Kidney glomerular epithelial cell (primary cell): ENCODE results near the gene TNIK.

Experiments
- DNase-seq: peaks from one replicate; lab custom pipeline; 2025; lab: John Stamatoyannopoulos, UW

Gene TNIK

GRCh38 chr3:171362575-171362974, 97.6 kb downstream of the TNIK start:
- no peak for DNase-seq

GRCh38 chr3:171358881-171359198, 101.4 kb downstream of the TNIK start:
- no peak for DNase-seq

DNA sequence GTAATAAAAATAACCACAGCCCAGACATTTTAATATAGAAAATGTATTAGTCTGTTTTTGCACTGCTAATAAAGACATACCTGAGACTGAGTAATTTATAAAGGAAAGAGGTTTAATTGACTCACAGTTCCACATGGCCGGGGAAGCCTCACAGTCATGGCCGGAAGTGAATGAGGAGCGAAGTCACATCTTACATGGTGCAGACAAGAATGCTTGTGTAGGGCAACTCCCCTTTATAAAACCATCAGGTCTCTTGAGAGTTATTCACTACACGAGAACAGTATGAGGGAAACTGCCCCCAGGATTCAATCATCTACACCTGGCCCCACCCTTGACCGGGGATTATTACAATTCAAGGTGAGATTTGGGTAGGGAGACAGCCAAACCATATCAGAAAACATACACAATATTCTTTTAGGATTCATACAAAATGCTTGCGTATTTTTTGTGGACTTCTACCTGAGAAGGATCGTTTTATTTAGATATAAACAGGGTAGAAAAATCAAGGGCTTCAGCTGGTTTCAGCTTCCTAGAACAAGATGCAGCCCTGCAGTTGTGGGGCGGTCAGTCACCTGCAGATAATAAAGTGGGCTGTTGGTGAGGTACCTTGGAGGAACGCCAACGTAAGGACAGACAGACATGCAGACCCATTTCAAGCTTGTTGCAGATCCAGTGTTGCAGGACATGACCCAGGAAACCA, 101.9 kb downstream of the TNIK start:
- DNase-seq, result peak; percentile 25

DNA sequence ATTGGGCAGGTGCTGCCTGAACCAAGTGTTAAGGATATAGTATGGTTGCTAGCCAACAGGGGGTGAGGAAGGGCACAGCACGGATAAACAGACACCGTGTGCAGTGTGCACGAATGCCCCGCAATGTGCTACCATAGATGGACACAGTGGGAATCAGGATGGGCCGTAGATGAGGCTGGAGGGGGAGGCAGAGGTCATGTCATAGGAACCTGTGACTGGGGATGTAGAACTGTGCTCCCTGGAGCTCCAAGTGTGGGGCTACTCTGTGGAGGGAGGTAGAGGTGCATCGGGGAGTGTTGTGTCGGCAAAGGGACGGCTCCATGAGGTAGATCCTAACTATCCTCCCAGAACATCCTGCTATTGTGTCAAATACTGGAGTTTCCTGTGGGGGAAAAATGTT, 102.5 kb downstream of the TNIK start:
- no peak for DNase-seq

- no peak for DNase-seq
Observed at GRCh38 chr3:171356251-171356650, 104.0 kb downstream of the TNIK start.

DNA sequence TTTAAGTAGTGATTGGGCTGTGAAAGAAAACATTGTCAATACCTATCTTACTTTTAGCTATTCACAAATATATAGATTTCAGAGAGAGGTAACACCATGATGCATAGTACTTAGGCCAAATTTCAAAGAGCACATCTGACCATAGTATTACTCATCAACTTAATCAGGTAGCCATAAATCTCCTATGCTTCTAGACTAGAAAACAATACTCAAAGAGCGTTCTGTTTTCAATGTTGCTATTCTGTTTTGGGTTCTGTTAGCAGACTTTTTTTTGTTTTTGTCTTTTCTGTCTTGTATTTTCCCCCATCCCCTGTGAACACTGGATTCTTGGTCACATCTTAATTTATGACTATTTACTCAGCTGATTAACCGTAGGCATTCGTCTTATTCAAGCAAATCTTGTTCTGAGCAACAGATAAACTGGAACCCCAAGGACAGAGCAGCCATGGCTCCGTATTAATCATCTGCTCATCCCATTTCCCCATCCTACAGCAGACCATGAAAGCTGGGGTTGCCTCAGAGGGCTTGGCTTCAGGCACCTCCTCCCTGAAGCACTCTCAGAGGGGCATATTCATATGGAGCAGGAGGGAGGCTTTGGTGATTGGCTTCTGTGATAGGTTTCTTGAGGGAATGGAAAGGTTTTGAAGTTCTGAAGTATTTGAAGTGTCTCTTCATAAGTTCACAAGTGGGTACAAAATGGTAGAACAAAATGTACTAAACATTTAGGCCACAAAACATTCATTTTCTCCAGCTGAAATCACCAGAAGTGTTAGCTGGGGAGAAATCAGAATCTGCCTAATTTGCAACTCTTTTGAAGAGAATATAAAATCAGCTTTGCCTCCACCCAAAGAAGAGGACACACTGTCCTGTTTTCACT, 105.3 kb downstream of the TNIK start:
- peak; percentile 22 for DNase-seq

- no peak for DNase-seq
Observed at GRCh38 chr3:171354049-171354705, 106.0 kb downstream of the TNIK start.

DNA sequence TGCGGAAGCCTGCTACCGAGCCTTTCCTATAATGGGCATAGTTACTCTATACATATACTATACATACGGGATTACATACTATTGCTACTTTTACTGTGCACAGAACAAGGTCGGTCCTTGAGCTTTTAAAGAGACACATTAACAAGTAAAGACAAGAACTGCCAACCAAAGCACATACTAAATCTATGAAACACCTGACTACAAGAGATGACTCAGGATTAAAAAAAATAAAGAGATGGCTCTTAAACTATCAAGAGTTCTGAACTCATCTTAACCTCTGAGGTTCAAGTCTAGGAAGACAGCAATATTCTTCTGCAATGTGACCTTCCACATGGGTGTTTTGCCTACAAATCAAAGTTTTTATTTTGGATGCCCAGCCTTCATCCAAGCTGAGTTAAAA, 106.8 kb downstream of the TNIK start:
- peak; percentile 65 for DNase-seq

DNA sequence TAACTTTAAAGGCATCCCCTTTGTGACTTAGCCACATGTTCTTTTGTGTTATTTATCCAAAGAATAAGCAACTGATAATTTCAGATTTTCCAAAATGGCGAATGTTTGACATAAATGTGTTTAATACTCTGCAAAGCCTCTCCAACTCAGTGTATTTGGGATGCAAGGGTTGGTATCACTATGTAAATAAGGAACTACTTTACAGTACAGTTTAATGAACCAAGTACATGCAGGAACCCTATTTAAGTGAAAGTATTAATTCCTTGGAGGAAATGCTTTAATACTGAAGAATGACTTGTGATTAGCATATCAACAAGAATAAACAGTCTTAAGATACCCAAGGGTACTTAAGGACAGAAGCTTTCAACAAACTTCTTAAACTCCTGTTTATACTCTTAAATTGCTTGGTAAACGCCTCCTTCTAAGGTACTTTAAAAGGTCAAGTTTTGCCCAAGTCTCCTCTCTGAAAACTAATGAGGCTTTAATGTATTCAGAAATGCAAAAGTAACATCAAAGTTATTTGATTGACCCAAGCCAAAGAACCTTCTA, 107.7 kb downstream of the TNIK start:
- DNase-seq, result no peak

- peak; percentile 94 for DNase-seq
Observed at GRCh38 chr3:171351676-171352075, 108.5 kb downstream of the TNIK start.

DNA sequence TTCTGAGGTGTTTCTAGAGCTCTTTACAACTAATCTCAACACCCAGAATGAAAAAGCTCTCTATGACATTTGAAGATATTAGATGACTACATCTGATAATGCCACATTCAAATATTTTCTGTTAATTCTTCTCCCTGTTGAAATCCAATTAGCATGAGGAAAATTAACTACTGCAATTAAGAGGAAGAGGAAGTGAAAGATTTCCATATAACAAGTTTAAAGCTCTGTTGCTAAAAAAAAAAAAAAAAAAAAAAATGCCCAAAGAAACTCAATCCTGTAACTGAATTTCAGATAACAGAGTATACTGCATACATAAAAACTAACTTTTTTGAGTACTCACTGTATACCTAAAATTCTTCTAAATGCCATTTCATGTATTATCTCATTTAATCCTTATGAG, 109.8 kb downstream of the TNIK start:
- no peak for DNase-seq

- peak; percentile 17 for DNase-seq
Observed at GRCh38 chr3:171349392-171349791, 110.8 kb downstream of the TNIK start.

GRCh38 chr3:171348121-171348520, 112.1 kb downstream of the TNIK start:
- no peak for DNase-seq

GRCh38 chr3:171347301-171348039, 112.7 kb downstream of the TNIK start:
- no peak for DNase-seq

DNA sequence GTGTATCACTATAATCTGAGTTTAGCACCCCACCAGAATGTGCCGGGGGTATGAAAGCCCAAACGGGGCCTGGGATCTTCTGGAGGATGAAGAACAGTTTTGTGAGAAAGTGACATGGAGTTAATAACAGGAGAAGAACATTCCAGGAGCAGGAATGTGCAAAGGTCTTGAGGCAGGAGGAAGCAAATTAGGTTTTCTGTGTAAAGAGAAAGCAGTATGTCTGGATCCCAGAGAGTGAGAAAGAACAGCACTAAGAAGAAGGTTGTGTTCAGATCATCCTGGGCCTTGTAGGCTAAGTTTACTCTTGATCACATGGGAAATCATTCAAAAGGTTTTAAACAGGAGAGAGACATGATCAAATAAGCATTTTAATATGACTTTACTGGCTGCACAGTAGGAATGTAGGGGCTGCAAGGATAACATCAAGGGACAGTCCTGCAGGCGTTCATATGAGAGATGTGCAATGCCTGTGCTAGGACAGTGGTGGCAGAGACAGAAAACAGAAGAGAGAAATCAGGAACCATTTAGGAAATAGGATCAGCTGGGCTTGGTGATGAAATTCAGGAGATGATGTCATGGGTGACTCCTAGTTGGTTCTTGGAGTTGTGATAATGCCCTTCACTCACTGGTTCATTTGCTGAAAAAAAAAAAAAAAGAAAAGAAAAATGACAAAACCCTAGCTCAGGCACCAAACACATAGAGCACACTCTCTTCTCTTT, 113.5 kb downstream of the TNIK start:
- peak; percentile 12 for DNase-seq

GRCh38 chr3:171346019-171346418, 114.2 kb downstream of the TNIK start:
- peak; percentile 45 for DNase-seq

GRCh38 chr3:171345107-171345843, 114.9 kb downstream of the TNIK start:
- no peak for DNase-seq

GRCh38 chr3:171343693-171344092, 116.5 kb downstream of the TNIK start:
- no peak for DNase-seq

- no peak for DNase-seq
Observed at GRCh38 chr3:171342783-171343420, 117.3 kb downstream of the TNIK start.

DNA sequence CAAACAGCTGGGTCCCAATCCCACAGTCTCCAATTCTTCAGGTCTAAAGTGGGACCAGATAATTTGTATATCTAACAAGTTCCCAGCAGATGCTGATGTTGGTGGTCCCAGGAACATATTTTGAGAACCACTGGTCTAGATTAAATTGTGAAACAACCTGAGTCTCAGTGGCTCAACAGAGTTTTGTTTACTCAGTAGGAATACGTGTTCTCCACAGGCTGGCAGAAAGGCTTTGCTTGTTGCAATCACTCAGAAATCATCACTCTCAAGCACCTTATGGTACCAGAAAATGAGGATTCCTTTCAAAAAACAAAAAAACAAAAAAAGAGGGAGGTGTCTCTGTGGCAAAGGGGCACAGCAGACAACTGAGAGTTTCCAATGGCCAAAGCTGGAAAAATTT, 118.0 kb downstream of the TNIK start:
- DNase-seq, result no peak
